Measurements from ENCODE around the gene NOTCH2NLA.
"Not testable (repeated sequence)": the region's sequence is repeated elsewhere in the genome, so short reads cannot be mapped to it uniquely, and the experiment has no call there.

GRCh38 chr1:146174531-146174930 is 54.3 kb downstream of the NOTCH2NLA start:
- not testable (repeated sequence) for TF ChIP-seq CTCF (IDR thresholded peaks at IDR 0.05; ENCODE audit: borderline replicate concordance, extremely low read depth, low read length, poor library complexity, severe bottlenecking); EZH2 (IDR thresholded peaks at IDR 0.05; ENCODE audit: borderline replicate concordance, low read depth, low read length, severe bottlenecking)

Data from DND-41 (cell line).